ENCODE results near the gene VEGFC. TPM values are rescaled to one million over a fixed set of nuclear protein-coding genes. Genes with fewer than 3 reads are reported as not detected.

Gene VEGFC
- total RNA-seq (2021) = 8.7 and 8.8 TPM in 2 replicates
- Bru-seq, nascent RNA = percentile 59 among the genes with signal in this experiment
- percentile 57 among the genes with signal in this experiment for BruChase-seq, experiment 1, labeled RNA remaining after a 2-hour chase
- BruChase-seq, experiment 2, labeled RNA remaining after a 6-hour chase = percentile 50 among the genes with signal in this experiment
- long read RNA-seq, partial matches to known transcripts = 2 of 4 reads
- long read RNA-seq, other reads (novel, unspliced or antisense) = 0 of 4 reads

DNA sequence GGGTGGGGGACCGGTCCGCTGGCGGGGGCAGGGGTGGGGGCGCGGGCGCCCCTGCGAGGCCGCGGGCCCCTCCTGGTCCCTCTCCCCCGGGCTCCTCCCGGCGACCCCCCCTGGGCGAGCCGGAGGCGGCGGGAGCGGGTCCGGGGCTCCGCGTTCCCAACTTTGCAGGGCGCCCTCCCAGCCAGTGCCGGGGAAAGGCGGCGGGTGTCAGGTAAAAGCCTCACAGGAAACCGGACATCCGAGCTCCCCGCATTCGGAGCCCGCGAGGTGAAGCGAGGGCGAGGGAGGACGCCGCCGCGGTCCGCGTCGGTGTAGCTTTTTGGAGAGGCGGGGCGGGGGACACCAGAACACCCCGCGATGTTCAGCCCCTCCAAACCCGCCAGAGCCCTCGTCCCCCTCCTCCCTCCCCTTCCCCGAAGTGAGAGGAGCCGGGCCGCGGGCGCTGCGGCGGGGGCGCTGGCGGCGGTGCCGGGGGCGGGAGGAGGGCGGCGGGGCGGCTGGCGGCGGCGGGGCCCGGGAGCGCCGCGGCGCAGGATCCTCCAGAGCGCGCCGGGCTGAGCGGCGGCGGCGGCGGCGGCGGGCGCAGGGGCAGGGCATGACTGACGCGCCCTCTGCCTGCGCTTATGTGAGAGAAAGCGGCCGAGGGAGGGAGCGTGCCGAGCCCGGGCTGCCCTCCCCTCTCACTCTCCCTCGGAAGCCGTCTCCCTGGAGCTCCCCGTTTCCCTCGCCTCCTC lies at the start of gene VEGFC:
Gene VEGFC, minus strand, starts transcription at position 597 of the 734 bp plus-strand sequence. CDS start 611 bp downstream, outside the sequence.
- H3K9me3 ChIP-seq (ENCODE audit: insufficient read depth, low read depth) = no peaks in the 10 kb centered on the region
- TF ChIP-seq EZH2 (IDR thresholded peaks at IDR 0.05; ENCODE audit: low read depth) = no peak
- TF ChIP-seq, protein P1, sequence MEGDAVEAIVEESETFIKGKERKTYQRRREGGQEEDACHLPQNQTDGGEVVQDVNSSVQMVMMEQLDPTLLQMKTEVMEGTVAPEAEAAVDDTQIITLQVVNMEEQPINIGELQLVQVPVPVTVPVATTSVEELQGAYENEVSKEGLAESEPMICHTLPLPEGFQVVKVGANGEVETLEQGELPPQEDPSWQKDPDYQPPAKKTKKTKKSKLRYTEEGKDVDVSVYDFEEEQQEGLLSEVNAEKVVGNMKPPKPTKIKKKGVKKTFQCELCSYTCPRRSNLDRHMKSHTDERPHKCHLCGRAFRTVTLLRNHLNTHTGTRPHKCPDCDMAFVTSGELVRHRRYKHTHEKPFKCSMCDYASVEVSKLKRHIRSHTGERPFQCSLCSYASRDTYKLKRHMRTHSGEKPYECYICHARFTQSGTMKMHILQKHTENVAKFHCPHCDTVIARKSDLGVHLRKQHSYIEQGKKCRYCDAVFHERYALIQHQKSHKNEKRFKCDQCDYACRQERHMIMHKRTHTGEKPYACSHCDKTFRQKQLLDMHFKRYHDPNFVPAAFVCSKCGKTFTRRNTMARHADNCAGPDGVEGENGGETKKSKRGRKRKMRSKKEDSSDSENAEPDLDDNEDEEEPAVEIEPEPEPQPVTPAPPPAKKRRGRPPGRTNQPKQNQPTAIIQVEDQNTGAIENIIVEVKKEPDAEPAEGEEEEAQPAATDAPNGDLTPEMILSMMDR (conservative IDR thresholded peaks at IDR 0.05) = no peak
- peaks cover 21% of the 10 kb centered on the region for H3F3A ChIP-seq (ENCODE audit: insufficient read depth, low read depth)
- H3K36me3 ChIP-seq (ENCODE audit: low read depth) = no peaks in the 10 kb centered on the region
- no peaks in the 10 kb centered on the region for H3K79me2 ChIP-seq (ENCODE audit: low read depth)
- peak within 1 kb of the TSS; percentile 95 for H2AFZ ChIP-seq
- H3K4me2 ChIP-seq = peak within 1 kb of the TSS; percentile 89
- no peaks in the 10 kb centered on the region for H3K27me3 ChIP-seq (ENCODE audit: insufficient read depth, low read depth)
- peaks cover 33% of the 10 kb centered on the region for H3K4me1 ChIP-seq (replicated peaks; ENCODE audit: insufficient read depth)
- peak in 1 of 2 experiments; percentile 62 for DNase-seq
- ChIA-PET POLR2A (ENCODE audit: unreplicated experiment) (interaction anchor here (0.6 kb wide), 1 partner anchor 250 kb away, joined by 3 read pairs; no protein-coding TSS in a partner anchor), CTCF (interaction anchor here (1.5 kb wide), 1 partner anchor 255 kb away, joined by 9 read pairs; no protein-coding TSS in a partner anchor)
- no peaks in the 10 kb centered on the region for H3K9me2 ChIP-seq (ENCODE audit: insufficient read depth)
- intact Hi-C loops (cut with micrococcal nuclease; ENCODE audit: unreplicated experiment) = loop anchor here (5.0 to 10.0 kb wide), 2 partner anchors 335 to 542 kb away; no protein-coding TSS in a partner anchor
- no peaks in the 10 kb centered on the region for H4K20me1 ChIP-seq (ENCODE audit: insufficient read depth)
- peak within 1 kb of the TSS; percentile 71 for H3K4me3 ChIP-seq
- peak within 1 kb of the TSS; percentile 96 for H3K27ac ChIP-seq
- BruUV-seq (replicated peaks) = no TSS peak

GRCh38 chr4:176841711-176842112 lies 49.0 kb upstream of the VEGFC start:
- Histone ChIP-seq H3K4me1 (replicated peaks; ENCODE audit: insufficient read depth) (peaks cover 5% of the 10 kb centered on the region; the same call in 1 of the 2 replicates), H3K4me2 (no peak overlapping the region), H3K36me3 (ENCODE audit: low read depth) (no peaks in the 10 kb centered on the region), H3K27ac (peak overlapping the region; percentile 15), H3K27me3 (ENCODE audit: insufficient read depth, low read depth) (no peaks in the 10 kb centered on the region), H3F3A (ENCODE audit: insufficient read depth, low read depth) (no peaks in the 10 kb centered on the region), H3K9me2 (ENCODE audit: insufficient read depth) (no peaks in the 10 kb centered on the region), H3K9me3 (ENCODE audit: insufficient read depth, low read depth) (no peaks in the 10 kb centered on the region), H2AFZ (no peak overlapping the region), H3K79me2 (ENCODE audit: low read depth) (no peaks in the 10 kb centered on the region), H3K4me3 (no peak overlapping the region), H4K20me1 (ENCODE audit: insufficient read depth) (no peaks in the 10 kb centered on the region)
- POLR2A ChIA-PET (ENCODE audit: unreplicated experiment) = no interaction called here
- DNase-seq = peak in 1 of 2 experiments; percentile 70
- intact Hi-C loops (cut with micrococcal nuclease; ENCODE audit: unreplicated experiment) = no loop called here
- BruUV-seq (replicated peaks) = no TSS peak
- CTCF ChIA-PET = no interaction called here
- TF ChIP-seq EZH2 (IDR thresholded peaks at IDR 0.05; ENCODE audit: low read depth) = no peak
- TF ChIP-seq, protein P1 (conservative IDR thresholded peaks at IDR 0.05) = no peak

- POLR2A ChIA-PET (ENCODE audit: unreplicated experiment) = no interaction called here
- H3K4me1 ChIP-seq (replicated peaks; ENCODE audit: insufficient read depth) = peaks cover 5% of the 10 kb centered on the region; the same call in 1 of the 2 replicates
- BruUV-seq (replicated peaks) = no TSS peak
These were observed 47.4 kb upstream of the VEGFC start for GRCh38 chr4:176840166-176840565.

More at GRCh38 chr4:176840166-176840565, 47.4 kb upstream of the VEGFC start:
- CTCF ChIA-PET = no interaction called here
- Histone ChIP-seq H3F3A (ENCODE audit: insufficient read depth, low read depth) (no peaks in the 10 kb centered on the region), H3K27me3 (ENCODE audit: insufficient read depth, low read depth) (no peaks in the 10 kb centered on the region), H4K20me1 (ENCODE audit: insufficient read depth) (no peaks in the 10 kb centered on the region), H3K4me3 (no peak overlapping the region), H3K79me2 (ENCODE audit: low read depth) (no peaks in the 10 kb centered on the region), H3K27ac (no peak overlapping the region), H3K9me2 (ENCODE audit: insufficient read depth) (no peaks in the 10 kb centered on the region), H3K36me3 (ENCODE audit: low read depth) (no peaks in the 10 kb centered on the region), H2AFZ (no peak overlapping the region), H3K9me3 (ENCODE audit: insufficient read depth, low read depth) (no peaks in the 10 kb centered on the region), H3K4me2 (no peak overlapping the region)
- intact Hi-C loops (cut with micrococcal nuclease; ENCODE audit: unreplicated experiment) = no loop called here
- TF ChIP-seq EZH2 (IDR thresholded peaks at IDR 0.05; ENCODE audit: low read depth) = no peak
- TF ChIP-seq, protein P1 (conservative IDR thresholded peaks at IDR 0.05) = no peak
- DNase-seq = no peak
